ENCODE measurements around the gene PLAGL1. TPM values are rescaled to one million over a fixed set of nuclear protein-coding genes. Genes with fewer than 3 reads are reported as not detected.
"Not testable (repeated sequence)": the region's sequence is repeated elsewhere in the genome, so short reads cannot be mapped to it uniquely, and the experiment has no call there.

The PLAGL1 gene
- total RNA-seq, 2 experiments from 2014 or later: 1.0 to 1.1 TPM

GRCh38 chr6:143929975-143930374 lies 78.1 kb downstream of the PLAGL1 start:
- Mint-ChIP-seq H3K27ac (no peak overlapping the region), H3K36me3 (ENCODE audit: low read depth) (peaks cover 21% of the 10 kb centered on the region), H3K27me3 (no peaks in the 10 kb centered on the region), H3K4me3 (no peak overlapping the region), H3K9me3 (peaks cover 4% of the 10 kb centered on the region), H3K4me1 (ENCODE audit: low read depth) (no peaks in the 10 kb centered on the region)
- no peak overlapping the region for H3K4me3 ChIP-seq (ENCODE audit: low read length)
- no peaks in the 10 kb centered on the region for H3K27me3 ChIP-seq (ENCODE audit: control insufficient read depth in 1 of 2, insufficient read depth in 2 of 2, low read length in 2 of 2)
- ATAC-seq (ENCODE audit: poor library complexity) (no peak), DNase-seq (no peak)
- H3K9me3 ChIP-seq (ENCODE audit: control insufficient read depth in 1 of 2, insufficient read depth in 1 of 2, low read length in 2 of 2): peaks cover 4 to 24% of the 10 kb centered on the region in 2 experiments
- ChIA-PET CTCF (no interaction called here), POLR2A (no interaction called here)
- H3K27ac ChIP-seq (ENCODE audit: low read depth in 1 of 2, low read length in 2 of 2): no peak overlapping the region
- no peaks in the 10 kb centered on the region for H3K4me1 ChIP-seq (ENCODE audit: insufficient read depth, low read length)
- TF ChIP-seq CTCF (IDR thresholded peaks at IDR 0.05): no peak
- intact Hi-C loops (cut with DNase I, micrococcal nuclease): loop anchor here in 1 of 2 experiments (10.0 kb wide), 1 partner anchor 225 kb away; no protein-coding TSS in a partner anchor
- no peaks in the 10 kb centered on the region for H3K36me3 ChIP-seq (ENCODE audit: insufficient read depth, low read length)

GRCh38 chr6:143928853-143929252 lies 79.2 kb downstream of the PLAGL1 start:
- Histone ChIP-seq H3K27ac (ENCODE audit: low read depth in 1 of 2, low read length in 2 of 2) (no peak overlapping the region), H3K9me3 (ENCODE audit: control insufficient read depth in 1 of 2, insufficient read depth in 1 of 2, low read length in 2 of 2) (peaks cover 4 to 24% of the 10 kb centered on the region in 2 experiments), H3K27me3 (ENCODE audit: control insufficient read depth in 1 of 2, insufficient read depth in 2 of 2, low read length in 2 of 2) (no peaks in the 10 kb centered on the region), H3K4me1 (ENCODE audit: insufficient read depth, low read length) (no peaks in the 10 kb centered on the region), H3K36me3 (ENCODE audit: insufficient read depth, low read length) (no peaks in the 10 kb centered on the region), H3K4me3 (ENCODE audit: low read length) (no peak overlapping the region)
- Mint-ChIP-seq H3K27ac (no peak overlapping the region), H3K36me3 (ENCODE audit: low read depth) (peaks cover 18% of the 10 kb centered on the region), H3K9me3 (peaks cover 6% of the 10 kb centered on the region), H3K27me3 (no peaks in the 10 kb centered on the region), H3K4me1 (ENCODE audit: low read depth) (no peaks in the 10 kb centered on the region), H3K4me3 (no peak overlapping the region)
- intact Hi-C loops (cut with DNase I, micrococcal nuclease): loop anchor here in 1 of 2 experiments (10.0 kb wide), 1 partner anchor 224 kb away; no protein-coding TSS in a partner anchor
- DNase-seq (no peak), ATAC-seq (ENCODE audit: poor library complexity) (no peak)
- ChIA-PET CTCF (no interaction called here), POLR2A (no interaction called here)
- no peak for TF ChIP-seq CTCF (IDR thresholded peaks at IDR 0.05)

GRCh38 chr6:143917026-143917425 lies 91.0 kb downstream of the PLAGL1 start:
- H3K36me3 ChIP-seq (ENCODE audit: insufficient read depth, low read length); H3K27me3 ChIP-seq (ENCODE audit: control insufficient read depth in 1 of 2, insufficient read depth in 2 of 2, low read length in 2 of 2); ATAC-seq (ENCODE audit: poor library complexity); H3K4me3 Mint-ChIP-seq; CTCF ChIA-PET; H3K27ac ChIP-seq (ENCODE audit: low read depth in 1 of 2, low read length in 2 of 2); DNase-seq; POLR2A ChIA-PET; H3K4me1 ChIP-seq (ENCODE audit: insufficient read depth, low read length); H3K27ac Mint-ChIP-seq; H3K4me1 Mint-ChIP-seq (ENCODE audit: low read depth); H3K9me3 Mint-ChIP-seq; H3K27me3 Mint-ChIP-seq; intact Hi-C loops (cut with DNase I, micrococcal nuclease); H3K4me3 ChIP-seq (ENCODE audit: low read length): not testable (repeated sequence)
- H3K36me3 Mint-ChIP-seq (ENCODE audit: low read depth): peaks cover 37% of the 10 kb centered on the region
- H3K9me3 ChIP-seq (ENCODE audit: control insufficient read depth in 1 of 2, insufficient read depth in 1 of 2, low read length in 2 of 2): peaks cover 14 to 16% of the 10 kb centered on the region in 2 experiments

- Histone ChIP-seq H3K9me3 (ENCODE audit: control insufficient read depth in 1 of 2, insufficient read depth in 1 of 2, low read length in 2 of 2) (peaks cover 20 to 22% of the 10 kb centered on the region in 2 experiments), H3K27ac (ENCODE audit: low read depth in 1 of 2, low read length in 2 of 2) (no peak overlapping the region), H3K4me1 (ENCODE audit: insufficient read depth, low read length) (no peaks in the 10 kb centered on the region), H3K4me3 (ENCODE audit: low read length) (no peak overlapping the region), H3K36me3 (ENCODE audit: insufficient read depth, low read length) (no peaks in the 10 kb centered on the region), H3K27me3 (ENCODE audit: control insufficient read depth in 1 of 2, insufficient read depth in 2 of 2, low read length in 2 of 2) (no peaks in the 10 kb centered on the region)
- no peak for TF ChIP-seq CTCF (IDR thresholded peaks at IDR 0.05)
- intact Hi-C loops (cut with DNase I, micrococcal nuclease): no loop called here
- no peaks in the 10 kb centered on the region for H3K4me1 Mint-ChIP-seq (ENCODE audit: low read depth)
- ATAC-seq (ENCODE audit: poor library complexity): no peak
- no peak overlapping the region for H3K4me3 Mint-ChIP-seq
- POLR2A ChIA-PET: no interaction called here
- CTCF ChIA-PET: no interaction called here
- no peaks in the 10 kb centered on the region for H3K27me3 Mint-ChIP-seq
- peaks cover 13% of the 10 kb centered on the region for H3K9me3 Mint-ChIP-seq
- DNase-seq: no peak
- H3K36me3 Mint-ChIP-seq (ENCODE audit: low read depth): peaks cover 37% of the 10 kb centered on the region
- no peak overlapping the region for H3K27ac Mint-ChIP-seq
Measured at GRCh38 chr6:143912671-143913070, 95.4 kb downstream of the PLAGL1 start.

Measured in CD4-positive, alpha-beta T cell (primary cell).